ENCODE results near the gene RNF144A.

Gene RNF144A

GRCh38 chr2:7047661-7048060 lies 130.4 kb downstream of the RNF144A start:
- Histone ChIP-seq H3K27me3 (ENCODE audit: control insufficient read depth, insufficient read depth, low read length) (no peaks in the 10 kb centered on the region), H3K4me1 (ENCODE audit: control insufficient read depth, insufficient read depth, low read length) (no peaks in the 10 kb centered on the region), H3K9ac (ENCODE audit: low read depth, low read length) (no peak overlapping the region), H3K9me3 (replicated peaks; ENCODE audit: low read length) (no peaks in the 10 kb centered on the region), H3K4me3 (ENCODE audit: low read length) (no peak overlapping the region), H3K36me3 (ENCODE audit: insufficient read depth, low read length) (no peaks in the 10 kb centered on the region), H3K4me2 (ENCODE audit: low read length) (no peak overlapping the region)

- no peak overlapping the region for H3K9ac ChIP-seq (ENCODE audit: low read depth, low read length)
- no peak overlapping the region for H3K4me3 ChIP-seq (ENCODE audit: low read length)
- H3K9me3 ChIP-seq (replicated peaks; ENCODE audit: low read length), result no peaks in the 10 kb centered on the region
- H3K27me3 ChIP-seq (ENCODE audit: control insufficient read depth, insufficient read depth, low read length), result peaks cover 2% of the 10 kb centered on the region
- H3K4me1 ChIP-seq (ENCODE audit: control insufficient read depth, insufficient read depth, low read length), result no peaks in the 10 kb centered on the region
- no peak overlapping the region for H3K4me2 ChIP-seq (ENCODE audit: low read length)
- H3K36me3 ChIP-seq (ENCODE audit: insufficient read depth, low read length), result no peaks in the 10 kb centered on the region
Measured at GRCh38 chr2:7048762-7049294, 131.6 kb downstream of the RNF144A start.

- Histone ChIP-seq H3K9me3 (replicated peaks; ENCODE audit: low read length) (no peaks in the 10 kb centered on the region), H3K36me3 (ENCODE audit: insufficient read depth, low read length) (no peaks in the 10 kb centered on the region), H3K4me2 (ENCODE audit: low read length) (no peak overlapping the region), H3K9ac (ENCODE audit: low read depth, low read length) (no peak overlapping the region), H3K4me1 (ENCODE audit: control insufficient read depth, insufficient read depth, low read length) (no peaks in the 10 kb centered on the region), H3K27me3 (ENCODE audit: control insufficient read depth, insufficient read depth, low read length) (peaks cover 16% of the 10 kb centered on the region), H3K4me3 (ENCODE audit: low read length) (no peak overlapping the region)
Measured at GRCh38 chr2:7052404-7052803, 135.2 kb downstream of the RNF144A start.

GRCh38 chr2:7053650-7054265 lies 136.5 kb downstream of the RNF144A start:
- Histone ChIP-seq H3K4me1 (ENCODE audit: control insufficient read depth, insufficient read depth, low read length) (no peaks in the 10 kb centered on the region), H3K9me3 (replicated peaks; ENCODE audit: low read length) (no peaks in the 10 kb centered on the region), H3K4me2 (ENCODE audit: low read length) (no peak overlapping the region), H3K27me3 (ENCODE audit: control insufficient read depth, insufficient read depth, low read length) (peaks cover 16% of the 10 kb centered on the region), H3K9ac (ENCODE audit: low read depth, low read length) (no peak overlapping the region), H3K4me3 (ENCODE audit: low read length) (no peak overlapping the region), H3K36me3 (ENCODE audit: insufficient read depth, low read length) (no peaks in the 10 kb centered on the region)

GRCh38 chr2:7057865-7058400 lies 140.7 kb downstream of the RNF144A start:
- Histone ChIP-seq H3K9ac (ENCODE audit: low read depth, low read length) (no peak overlapping the region), H3K27me3 (ENCODE audit: control insufficient read depth, insufficient read depth, low read length) (peaks cover 16% of the 10 kb centered on the region), H3K4me2 (ENCODE audit: low read length) (no peak overlapping the region), H3K9me3 (replicated peaks; ENCODE audit: low read length) (no peaks in the 10 kb centered on the region), H3K4me1 (ENCODE audit: control insufficient read depth, insufficient read depth, low read length) (no peaks in the 10 kb centered on the region), H3K4me3 (ENCODE audit: low read length) (no peak overlapping the region), H3K36me3 (ENCODE audit: insufficient read depth, low read length) (no peaks in the 10 kb centered on the region)

- Histone ChIP-seq H3K4me1 (ENCODE audit: control insufficient read depth, insufficient read depth, low read length) (no peaks in the 10 kb centered on the region), H3K36me3 (ENCODE audit: insufficient read depth, low read length) (no peaks in the 10 kb centered on the region), H3K9ac (ENCODE audit: low read depth, low read length) (no peak overlapping the region), H3K4me2 (ENCODE audit: low read length) (no peak overlapping the region), H3K9me3 (replicated peaks; ENCODE audit: low read length) (no peaks in the 10 kb centered on the region), H3K27me3 (ENCODE audit: control insufficient read depth, insufficient read depth, low read length) (peaks cover 3% of the 10 kb centered on the region), H3K4me3 (ENCODE audit: low read length) (no peak overlapping the region)
Measured at GRCh38 chr2:7060156-7060555, 142.9 kb downstream of the RNF144A start.

- Histone ChIP-seq H3K4me2 (ENCODE audit: low read length) (no peak overlapping the region), H3K4me1 (ENCODE audit: control insufficient read depth, insufficient read depth, low read length) (no peaks in the 10 kb centered on the region), H3K36me3 (ENCODE audit: insufficient read depth, low read length) (no peaks in the 10 kb centered on the region), H3K9me3 (replicated peaks; ENCODE audit: low read length) (no peaks in the 10 kb centered on the region), H3K27me3 (ENCODE audit: control insufficient read depth, insufficient read depth, low read length) (peaks cover 3% of the 10 kb centered on the region), H3K9ac (ENCODE audit: low read depth, low read length) (no peak overlapping the region), H3K4me3 (ENCODE audit: low read length) (no peak overlapping the region)
Measured at GRCh38 chr2:7060631-7061449, 143.6 kb downstream of the RNF144A start.

- Histone ChIP-seq H3K9me3 (replicated peaks; ENCODE audit: low read length) (no peaks in the 10 kb centered on the region), H3K4me1 (ENCODE audit: control insufficient read depth, insufficient read depth, low read length) (no peaks in the 10 kb centered on the region), H3K36me3 (ENCODE audit: insufficient read depth, low read length) (no peaks in the 10 kb centered on the region), H3K9ac (ENCODE audit: low read depth, low read length) (no peak overlapping the region), H3K27me3 (ENCODE audit: control insufficient read depth, insufficient read depth, low read length) (peaks cover 3% of the 10 kb centered on the region), H3K4me3 (ENCODE audit: low read length) (no peak overlapping the region), H3K4me2 (ENCODE audit: low read length) (no peak overlapping the region)
Measured at GRCh38 chr2:7061450-7061789, 144.2 kb downstream of the RNF144A start.

- no peaks in the 10 kb centered on the region for H3K9me3 ChIP-seq (replicated peaks; ENCODE audit: low read length)
- H3K4me3 ChIP-seq (ENCODE audit: low read length), result no peak overlapping the region
- H3K4me2 ChIP-seq (ENCODE audit: low read length), result no peak overlapping the region
- peaks cover 3% of the 10 kb centered on the region for H3K27me3 ChIP-seq (ENCODE audit: control insufficient read depth, insufficient read depth, low read length)
- no peak overlapping the region for H3K9ac ChIP-seq (ENCODE audit: low read depth, low read length)
- no peaks in the 10 kb centered on the region for H3K36me3 ChIP-seq (ENCODE audit: insufficient read depth, low read length)
- no peaks in the 10 kb centered on the region for H3K4me1 ChIP-seq (ENCODE audit: control insufficient read depth, insufficient read depth, low read length)
Measured at GRCh38 chr2:7061921-7062320, 144.7 kb downstream of the RNF144A start.

GRCh38 chr2:7063789-7064188 lies 146.6 kb downstream of the RNF144A start:
- Histone ChIP-seq H3K9ac (ENCODE audit: low read depth, low read length) (no peak overlapping the region), H3K27me3 (ENCODE audit: control insufficient read depth, insufficient read depth, low read length) (no peaks in the 10 kb centered on the region), H3K4me3 (ENCODE audit: low read length) (no peak overlapping the region), H3K4me1 (ENCODE audit: control insufficient read depth, insufficient read depth, low read length) (no peaks in the 10 kb centered on the region), H3K9me3 (replicated peaks; ENCODE audit: low read length) (no peaks in the 10 kb centered on the region), H3K36me3 (ENCODE audit: insufficient read depth, low read length) (no peaks in the 10 kb centered on the region), H3K4me2 (ENCODE audit: low read length) (no peak overlapping the region)

GRCh38 chr2:7068457-7068856 lies 151.2 kb downstream of the RNF144A start:
- no peaks in the 10 kb centered on the region for H3K27me3 ChIP-seq (ENCODE audit: control insufficient read depth, insufficient read depth, low read length)
- H3K9ac ChIP-seq (ENCODE audit: low read depth, low read length), result no peak overlapping the region
- no peaks in the 10 kb centered on the region for H3K4me1 ChIP-seq (ENCODE audit: control insufficient read depth, insufficient read depth, low read length)
- H3K4me3 ChIP-seq (ENCODE audit: low read length), result no peak overlapping the region
- no peaks in the 10 kb centered on the region for H3K36me3 ChIP-seq (ENCODE audit: insufficient read depth, low read length)
- H3K9me3 ChIP-seq (replicated peaks; ENCODE audit: low read length), result no peaks in the 10 kb centered on the region
- H3K4me2 ChIP-seq (ENCODE audit: low read length), result no peak overlapping the region
